HG03025 (cell line): ENCODE measurements around the gene HS6ST1.

Experiments
- ATAC-seq: cut with Tn5 transposase; IDR thresholded peaks from one replicate; pipeline ENCODE4 v1.9.1; 2021; ENCODE audit warnings: mild to moderate bottlenecking, moderate library complexity; ENCODE audit not compliant: unreplicated experiment, low FRiP score

HS6ST1 gene, protein sequence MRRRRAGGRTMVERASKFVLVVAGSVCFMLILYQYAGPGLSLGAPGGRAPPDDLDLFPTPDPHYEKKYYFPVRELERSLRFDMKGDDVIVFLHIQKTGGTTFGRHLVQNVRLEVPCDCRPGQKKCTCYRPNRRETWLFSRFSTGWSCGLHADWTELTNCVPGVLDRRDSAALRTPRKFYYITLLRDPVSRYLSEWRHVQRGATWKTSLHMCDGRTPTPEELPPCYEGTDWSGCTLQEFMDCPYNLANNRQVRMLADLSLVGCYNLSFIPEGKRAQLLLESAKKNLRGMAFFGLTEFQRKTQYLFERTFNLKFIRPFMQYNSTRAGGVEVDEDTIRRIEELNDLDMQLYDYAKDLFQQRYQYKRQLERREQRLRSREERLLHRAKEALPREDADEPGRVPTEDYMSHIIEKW

DNA sequence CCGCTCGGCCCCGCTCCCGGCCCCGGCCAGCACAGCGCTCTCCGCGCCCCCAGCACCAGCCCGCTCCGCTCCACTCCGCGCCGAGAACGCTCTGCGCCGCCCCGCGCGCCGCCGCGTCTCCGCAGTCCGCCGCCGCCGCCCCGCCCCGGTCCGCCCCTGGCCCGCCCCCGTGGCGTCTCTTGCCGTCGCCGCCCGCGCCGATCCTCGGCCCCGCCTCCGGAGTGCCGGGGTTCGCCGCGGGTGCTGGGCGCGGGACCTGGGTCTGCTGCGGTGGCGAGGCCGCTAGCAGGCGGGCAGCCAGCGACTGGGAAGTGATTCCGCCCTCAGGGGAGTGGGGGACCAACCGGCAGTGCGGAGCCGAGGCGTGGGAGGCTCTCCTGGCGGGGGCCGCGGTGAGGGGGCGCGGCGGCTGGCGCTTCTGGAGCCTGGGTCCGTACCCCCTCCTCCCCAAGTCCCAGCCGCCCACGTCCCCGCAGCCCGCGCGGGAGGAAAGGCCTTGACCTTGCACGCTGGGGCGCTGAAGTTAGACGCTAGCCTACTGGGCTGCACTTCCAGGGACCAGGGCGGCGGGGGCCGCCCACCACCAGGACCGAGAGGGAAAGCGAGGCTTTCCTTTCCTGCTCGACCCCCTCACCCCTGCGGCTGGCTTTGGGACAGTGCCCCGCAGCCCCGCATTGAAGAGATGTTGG, at the start of gene HS6ST1:
TSS of gene HS6ST1 (minus strand) at position 93 of the 689 bp plus-strand sequence. CDS start 305 bp downstream, outside the sequence.
- peak; percentile 59 for ATAC-seq

DNA sequence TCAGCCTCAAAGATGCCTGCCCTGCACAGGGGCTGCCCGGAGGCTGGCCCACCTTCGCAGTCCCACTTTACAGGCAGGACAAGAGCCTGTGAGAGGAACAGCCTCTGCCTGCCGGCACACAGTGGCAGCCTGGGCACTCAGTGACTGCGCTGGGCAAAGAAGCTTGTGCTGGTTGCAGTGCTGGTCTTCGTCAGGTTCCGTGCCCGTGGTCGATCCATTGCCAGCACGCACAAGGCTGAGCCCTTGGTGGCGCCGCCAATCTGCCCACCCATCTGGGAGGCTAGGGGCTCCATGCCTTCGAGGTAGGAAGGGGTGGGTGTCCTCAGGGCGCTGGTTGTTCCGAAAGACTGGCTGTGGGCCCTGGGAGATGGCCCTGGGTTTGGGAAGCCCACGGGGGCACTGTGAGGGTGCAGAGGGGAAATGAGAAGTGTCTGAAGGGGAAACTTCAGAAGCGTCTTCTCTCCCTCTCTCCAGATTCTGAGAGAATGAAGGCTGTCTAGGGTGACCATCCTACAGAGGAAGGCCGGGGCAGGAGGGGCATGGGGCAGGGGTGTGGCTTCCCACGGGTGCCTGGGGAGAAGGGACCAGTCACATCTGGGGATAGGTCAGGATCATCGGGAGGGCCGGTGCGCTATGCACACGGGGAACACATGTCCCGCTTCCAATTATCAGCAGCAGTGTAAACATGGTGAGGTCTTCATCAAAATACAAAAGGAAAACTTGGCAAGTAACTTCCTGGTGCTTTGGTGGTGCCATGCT, 49.1 kb upstream of the HS6ST1 start:
- ATAC-seq = no peak

DNA sequence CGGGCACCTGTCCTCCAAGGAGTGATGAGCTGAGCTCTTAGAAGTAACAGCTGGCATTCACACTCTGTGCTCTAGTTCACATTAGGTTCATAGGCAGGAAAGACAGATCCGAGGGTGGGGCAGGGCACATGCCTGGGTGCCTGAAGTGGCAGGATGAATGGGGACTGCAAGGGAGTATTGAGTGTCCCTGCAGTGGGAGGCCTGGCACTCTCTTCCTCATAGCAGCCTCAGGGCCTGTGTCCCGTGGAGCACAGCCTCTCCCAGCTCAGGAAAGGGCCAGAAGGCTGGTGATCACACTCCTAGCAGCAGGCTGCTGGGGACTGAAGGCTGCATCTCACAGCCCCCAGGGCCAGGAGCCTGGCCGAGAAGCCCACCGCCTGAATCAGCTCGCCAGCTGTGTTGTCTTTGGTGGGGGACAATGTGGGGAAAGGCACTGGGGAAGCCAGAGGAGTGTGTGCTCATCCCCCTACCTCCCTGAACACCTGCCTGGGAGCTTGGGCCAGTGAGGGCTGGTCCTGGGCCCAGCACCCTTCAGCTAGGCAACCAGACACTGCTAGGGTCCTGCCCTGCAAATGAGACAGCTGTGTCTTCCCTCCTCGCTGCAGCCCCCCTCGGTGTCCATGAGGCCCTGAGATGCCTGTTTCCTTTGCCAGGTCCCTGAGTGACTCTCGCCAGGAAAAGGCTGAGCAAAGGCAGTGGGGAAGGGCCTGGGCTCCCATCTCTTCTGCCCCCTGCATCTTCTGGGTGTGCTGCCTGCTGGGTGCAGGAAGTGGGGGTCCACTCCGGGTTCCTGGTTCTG, 48.2 kb upstream of the HS6ST1 start:
- ATAC-seq = no peak

DNA sequence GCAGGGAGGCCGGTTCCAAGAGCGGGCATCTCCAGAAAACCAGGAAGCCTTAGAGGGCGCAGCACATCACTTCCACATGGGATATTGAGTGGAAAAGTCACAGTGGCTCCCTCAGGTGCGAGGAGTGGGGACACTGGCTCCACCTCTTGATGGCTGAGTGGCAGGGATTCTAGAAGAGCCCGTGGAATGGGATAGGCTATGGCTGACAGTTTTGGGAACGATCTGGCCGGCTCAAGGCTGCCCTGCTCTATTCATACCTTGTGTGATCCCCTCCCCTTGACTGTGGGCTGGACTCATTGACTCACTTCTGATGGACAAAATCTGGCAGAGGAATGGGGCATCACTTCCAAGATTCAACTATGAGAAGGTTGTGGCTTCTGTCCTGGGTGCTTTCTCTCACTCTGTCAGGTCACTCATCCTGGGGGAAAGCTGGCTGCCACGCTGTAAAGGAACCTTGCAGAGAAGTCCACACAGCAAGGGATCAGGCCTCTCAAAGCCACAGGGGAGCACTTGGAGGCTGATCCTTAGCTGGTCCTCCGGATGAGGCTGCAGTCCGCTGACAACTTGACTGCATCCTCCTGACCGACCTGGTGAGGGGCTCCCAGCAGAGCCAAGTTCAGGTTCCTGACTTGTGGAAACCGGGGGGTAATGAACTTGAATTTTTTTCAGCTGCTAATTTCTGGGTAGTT, 46.7 kb upstream of the HS6ST1 start:
- ATAC-seq = no peak

DNA sequence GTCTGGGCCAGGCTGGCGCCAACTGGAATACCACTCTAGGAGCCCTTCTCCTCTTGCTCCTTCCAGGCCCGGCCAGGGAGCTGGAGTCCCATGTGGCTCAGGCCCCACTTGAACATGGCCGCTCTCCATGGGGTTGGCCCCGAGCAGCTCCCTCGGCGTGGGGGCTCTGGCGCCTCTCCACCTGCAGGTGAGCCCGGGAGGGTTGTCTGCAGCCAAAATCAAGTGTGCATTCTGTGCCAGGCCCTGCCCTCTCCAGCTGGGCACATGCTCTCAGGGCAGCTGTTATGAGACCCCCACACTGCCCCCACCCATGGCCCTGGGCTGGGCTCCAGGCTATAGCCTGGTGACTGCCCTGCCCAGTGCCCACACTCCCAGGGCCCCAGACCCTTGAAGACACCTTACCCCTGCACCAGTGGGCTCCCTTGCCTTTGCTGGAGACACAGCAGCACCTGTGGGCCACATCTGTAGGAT, 45.8 kb upstream of the HS6ST1 start:
- no peak for ATAC-seq

DNA sequence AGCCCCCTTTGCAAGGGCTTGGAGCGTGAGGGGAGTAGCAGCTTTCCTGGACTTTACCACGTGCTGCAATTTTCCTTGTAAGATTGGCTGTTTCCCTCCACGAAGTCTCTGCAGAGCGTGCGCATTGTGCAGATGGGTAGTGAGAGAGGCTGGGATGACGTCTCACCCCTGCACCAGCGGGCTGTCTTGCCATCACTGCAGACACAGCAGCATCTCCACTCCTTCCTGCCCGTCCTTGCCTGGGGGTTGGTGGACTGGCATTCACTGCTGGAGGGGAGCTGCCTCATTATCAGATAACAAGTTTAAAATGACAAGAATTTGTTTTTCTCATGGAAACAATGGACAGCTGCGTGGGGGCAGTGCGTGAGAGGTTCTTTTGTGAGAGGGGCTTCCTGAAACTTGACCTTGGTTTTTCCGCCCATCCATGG, 45.3 kb upstream of the HS6ST1 start:
- no peak for ATAC-seq

DNA sequence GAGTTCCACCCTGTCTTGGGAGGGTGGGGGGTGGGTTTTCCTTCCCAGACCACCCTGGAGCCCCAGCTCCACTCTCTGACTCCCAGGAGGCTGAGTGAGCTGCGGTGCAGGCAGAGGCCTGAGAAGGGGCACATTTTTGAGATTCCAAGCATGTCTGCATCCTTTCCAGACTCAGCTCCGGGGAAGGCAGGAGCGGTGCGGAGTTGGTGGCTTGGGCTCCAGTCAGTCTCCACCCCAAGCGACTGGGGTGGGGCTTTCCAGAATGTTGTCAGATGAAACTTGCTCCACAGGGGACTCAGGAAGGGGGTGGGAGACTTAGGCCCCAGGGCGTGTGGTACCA, 44.2 kb upstream of the HS6ST1 start:
- ATAC-seq = no peak

DNA sequence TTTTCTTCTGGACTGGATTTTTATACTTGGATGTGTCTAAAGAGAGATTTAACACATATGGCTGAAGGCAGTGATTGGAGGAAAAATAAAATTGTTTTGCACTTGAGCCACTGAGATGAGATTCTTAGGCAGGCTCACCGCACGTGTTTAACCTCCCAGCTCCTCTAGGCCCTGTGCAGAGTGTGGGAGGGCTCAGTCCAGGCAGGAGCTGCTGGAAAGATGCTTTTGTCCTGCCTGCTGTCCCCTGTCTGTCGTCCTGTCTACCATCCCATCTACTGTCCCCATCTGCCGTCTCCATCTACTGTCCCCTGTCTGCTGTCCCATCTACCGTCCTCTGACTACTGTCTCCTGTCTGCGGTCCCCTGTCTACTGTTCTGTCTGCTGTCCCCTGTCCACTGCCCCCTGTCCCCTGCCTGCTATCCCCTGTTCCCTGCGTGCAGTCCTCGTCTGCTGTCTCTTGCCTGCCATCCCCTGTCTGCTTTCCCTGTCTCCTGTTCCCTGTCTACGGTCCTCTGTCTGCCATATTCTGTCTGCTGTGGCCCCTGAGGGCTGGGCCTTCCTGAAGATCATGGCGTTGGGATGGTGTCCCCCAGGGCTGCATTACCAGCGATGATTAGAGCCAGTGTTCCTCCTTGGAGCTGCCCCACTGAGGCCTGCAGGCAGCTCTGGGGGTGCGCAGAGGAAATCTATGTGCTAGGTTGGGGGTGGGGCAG, 43.7 kb upstream of the HS6ST1 start:
- no peak for ATAC-seq

DNA sequence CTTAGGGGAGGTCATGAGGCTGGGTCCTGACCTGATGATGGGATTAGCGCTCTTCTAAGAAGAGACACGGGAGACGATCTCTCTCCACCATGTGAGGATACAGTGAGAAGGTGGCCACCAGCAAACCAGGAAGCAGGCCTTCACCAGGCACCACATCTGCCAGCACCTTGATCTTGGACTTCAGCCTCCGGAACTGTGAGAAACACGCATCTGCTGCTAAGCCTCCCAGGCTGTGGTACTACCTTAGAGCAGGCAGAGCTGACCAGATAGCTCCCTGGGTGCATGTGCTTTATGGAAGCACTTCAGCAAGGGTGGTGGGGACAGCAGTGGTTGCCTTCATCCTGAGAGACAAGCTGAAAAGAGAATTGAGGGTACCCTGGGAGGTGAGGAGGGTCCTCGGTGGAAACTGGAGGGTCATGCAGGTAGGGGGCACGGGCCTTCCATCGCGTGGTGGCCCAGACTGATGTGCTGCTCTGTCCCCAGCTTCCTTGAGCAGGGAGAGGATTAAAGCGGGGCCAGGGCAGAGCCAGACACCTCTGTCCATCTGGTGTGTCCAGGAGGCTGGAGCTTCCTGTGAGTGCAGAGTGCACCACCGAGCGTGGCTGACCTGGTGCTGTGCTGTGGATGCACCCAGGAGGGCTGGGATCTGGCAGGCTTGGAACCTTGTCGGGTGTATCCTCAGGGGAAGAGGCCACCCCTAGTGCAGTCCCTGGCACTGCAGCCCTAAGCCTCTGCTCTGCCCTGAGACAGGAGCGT, 42.9 kb upstream of the HS6ST1 start:
- no peak for ATAC-seq

DNA sequence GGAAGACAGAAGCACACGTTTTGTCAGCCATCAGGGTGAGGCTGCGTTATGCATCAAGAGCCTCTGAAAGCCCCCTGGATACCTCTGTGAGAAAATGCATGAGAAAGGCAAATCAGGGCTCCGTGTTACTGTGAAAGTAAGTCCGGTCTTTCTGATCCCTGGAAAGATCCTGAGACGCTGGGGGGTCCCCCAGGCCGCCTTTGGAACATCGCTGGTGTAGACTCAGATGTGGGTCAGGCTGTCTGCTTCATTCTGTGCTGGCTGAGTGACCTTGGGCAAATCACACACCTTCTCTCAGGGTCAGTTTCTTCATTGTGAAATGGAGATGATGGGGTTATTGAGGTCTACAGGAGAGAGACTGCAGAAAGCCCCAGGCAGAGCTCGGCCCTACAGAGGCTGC, 42.0 kb upstream of the HS6ST1 start:
- no peak for ATAC-seq

DNA sequence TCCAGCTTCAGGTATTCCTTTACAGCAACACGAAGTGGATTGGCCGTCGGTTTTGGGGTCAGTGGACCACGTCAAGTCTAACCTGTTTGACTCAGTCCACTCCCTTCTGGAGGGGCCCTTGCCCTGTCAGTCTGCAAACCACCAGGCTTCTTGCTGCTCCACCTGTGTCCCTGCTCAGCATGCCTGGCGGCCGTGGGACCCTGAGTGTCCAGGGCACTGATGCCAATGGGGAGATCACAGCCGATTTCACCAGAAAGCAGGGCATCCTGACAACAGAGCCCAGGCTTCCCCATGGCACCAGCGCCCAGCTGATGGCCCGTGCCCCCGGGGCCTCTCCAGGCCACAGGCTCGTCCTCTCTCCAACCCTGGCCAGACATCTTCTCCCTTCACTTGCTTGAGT, 41.2 kb upstream of the HS6ST1 start:
- ATAC-seq = no peak

DNA sequence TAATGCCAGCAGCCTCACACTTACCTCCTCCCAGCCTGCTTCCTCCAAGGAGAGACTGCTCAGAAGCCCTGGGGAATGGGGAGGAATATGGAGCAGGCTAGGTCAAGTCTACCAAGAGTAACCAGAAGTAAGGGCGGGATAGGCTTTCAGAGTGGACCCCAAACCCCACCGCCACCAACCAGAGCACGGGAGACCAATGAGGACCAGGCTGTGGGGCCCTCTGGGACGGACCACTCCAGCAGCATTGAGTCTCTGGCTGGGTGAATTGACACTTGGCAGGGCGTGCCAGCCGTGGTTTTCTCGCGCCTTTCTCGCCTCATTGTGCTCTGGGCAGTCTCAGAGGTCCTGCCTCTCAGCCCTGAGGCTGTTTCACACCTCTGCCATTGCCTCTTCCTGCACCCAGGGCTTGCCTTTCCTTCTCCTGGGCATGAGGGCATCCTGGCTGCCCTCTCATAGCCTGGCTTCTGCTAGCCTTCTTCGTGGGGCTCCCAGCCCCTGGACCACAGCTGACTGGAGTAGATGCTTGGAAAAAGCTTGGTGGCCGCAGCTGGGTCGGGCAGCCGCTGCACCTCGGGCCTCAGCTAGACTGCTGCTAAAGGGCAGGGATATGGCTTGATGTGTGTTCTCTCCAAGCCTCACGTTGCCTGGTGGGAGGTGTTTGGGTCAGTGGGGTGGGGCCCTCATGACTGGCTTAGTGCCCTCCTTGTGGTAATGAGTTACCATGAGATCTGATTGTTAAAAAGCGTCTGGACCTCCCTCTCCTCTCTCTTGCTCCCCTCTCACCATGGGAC, 40.5 kb upstream of the HS6ST1 start:
- no peak for ATAC-seq

DNA sequence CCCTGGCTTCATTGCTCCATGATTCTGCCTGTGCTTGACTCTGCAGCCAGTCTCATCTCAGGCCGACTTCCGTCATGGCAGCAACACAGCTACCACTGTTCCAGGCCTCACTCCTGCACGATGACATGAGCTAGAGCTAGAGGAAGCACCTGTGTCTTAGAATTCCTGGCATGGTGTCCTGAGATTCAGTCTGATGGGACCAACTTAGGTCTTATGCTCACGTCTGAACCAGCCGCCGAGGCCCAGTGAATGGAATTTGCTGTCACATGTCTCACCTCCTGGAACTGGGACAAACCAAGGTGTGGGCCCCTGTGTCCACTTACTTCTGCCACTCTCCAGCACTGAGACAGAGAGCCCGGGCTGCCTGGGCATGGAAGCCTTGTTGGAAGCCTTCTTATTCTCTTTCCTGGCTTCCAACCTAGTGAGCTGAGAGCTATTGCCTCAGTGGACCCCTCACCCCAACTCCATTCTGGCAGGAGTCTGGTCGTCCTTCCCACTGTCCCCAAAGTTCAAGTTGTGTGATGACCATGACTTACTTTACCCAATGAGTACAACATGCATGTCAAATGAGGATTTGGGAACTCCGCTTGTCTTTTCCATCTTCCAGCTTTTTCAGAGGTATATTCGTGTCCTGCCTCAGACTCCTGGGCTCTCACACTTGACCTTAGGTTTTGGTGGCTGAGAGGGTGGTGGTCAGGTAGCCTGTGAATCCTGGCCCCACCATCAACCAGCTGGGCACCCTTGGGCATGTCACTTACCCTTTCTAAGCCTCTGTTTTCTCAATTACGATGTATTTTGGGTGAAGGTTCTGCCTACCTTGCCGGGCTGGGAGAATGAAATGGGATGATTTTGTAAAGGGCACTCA, 39.1 kb upstream of the HS6ST1 start:
- ATAC-seq = no peak

DNA sequence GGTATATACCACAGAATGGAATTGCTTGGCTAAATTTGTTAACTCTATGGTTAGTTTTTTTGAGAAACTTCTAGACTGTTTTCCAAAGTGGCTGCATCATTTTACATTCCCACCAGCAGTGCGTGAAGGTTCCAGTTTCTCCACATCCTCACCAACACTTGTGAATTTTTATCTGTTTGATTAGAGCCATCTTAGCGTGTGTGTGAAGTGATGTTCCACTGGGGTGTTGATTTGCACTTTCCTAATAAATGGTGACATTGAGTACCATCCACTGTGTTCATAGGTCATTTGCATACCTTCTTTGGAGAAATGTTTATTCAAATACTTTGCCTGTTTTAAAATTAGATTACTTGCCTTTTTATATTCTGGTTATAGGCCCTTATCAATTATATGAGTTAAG, 37.5 kb upstream of the HS6ST1 start:
- ATAC-seq = no peak

DNA sequence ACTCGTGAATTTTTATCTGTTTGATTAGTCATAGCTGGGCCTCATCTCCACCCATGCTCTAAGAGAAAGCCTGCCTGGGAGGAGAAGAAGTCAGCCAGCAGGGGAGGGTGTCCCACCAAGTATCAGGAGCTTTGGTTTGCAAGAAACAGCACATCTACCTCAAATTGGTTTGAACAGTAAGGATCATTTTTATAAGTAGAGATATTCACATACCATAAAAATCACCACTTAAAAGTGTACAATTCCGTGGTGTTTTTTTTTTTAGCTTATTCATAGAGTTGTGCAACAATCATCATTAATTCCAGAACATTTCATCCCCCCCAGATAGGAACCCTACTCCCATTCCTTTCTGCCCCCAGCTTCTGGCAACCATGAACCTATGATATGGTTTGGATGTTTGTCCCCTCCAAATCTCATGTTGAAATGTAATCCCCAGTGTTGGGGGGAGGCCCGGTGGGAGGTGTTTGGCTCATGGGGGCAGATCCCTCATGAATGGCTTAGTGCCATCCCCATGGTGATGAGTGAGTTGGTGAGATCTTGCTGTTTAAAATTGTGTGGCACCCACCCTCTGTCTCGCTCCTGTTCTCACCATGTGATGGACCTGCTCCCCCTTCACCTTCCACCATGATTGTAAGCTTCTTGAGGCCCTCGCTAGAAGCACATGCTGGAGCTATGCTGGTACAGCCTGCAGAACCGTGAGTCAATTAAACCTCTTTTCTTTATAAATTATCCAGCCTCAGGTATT, 36.2 kb upstream of the HS6ST1 start:
- ATAC-seq = no peak

DNA sequence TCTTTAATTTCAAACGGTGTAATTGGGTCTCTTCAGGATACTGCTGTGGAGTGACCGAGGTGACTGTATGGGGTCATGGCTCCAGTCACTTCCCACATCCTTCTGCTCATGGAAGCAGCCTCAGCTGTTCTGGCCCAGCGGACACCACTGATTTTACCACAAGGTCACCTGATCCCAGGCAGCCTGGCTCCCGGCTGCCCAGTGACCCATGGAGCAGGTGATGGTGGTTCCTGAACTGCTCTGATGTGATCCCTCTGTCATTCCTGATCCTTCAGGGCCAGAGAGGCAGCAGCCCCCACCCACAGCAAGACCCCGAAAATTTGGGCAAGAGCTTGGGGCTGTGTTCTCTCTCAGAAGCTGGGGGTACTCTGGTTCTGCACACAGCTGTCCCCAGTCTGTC, 35.5 kb upstream of the HS6ST1 start:
- ATAC-seq = no peak
